Hepatic stellate cell (primary cell): ENCODE data around the gene USP46.

ENCODE experiments used
- DNase-seq: peaks from one replicate; pipeline ENCODE4 v3.0.0; 2011; ENCODE audit warnings: low spot score

Gene USP46

DNA sequence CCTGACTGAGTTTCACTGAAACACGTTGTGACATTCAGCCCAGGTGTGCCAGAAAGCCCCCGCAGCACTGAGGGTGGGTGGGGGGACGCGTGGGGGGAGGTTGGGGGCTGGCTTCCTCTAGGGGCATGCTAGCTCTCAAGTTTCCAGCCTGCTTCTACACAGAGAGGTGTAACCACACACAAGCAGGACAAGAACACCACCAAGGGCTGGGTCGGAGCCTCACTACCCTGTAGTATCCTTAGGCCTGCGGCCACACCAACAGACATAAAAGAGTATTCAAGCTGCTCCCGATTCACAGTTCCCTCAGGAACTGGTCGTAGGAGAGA is 1.8 kb downstream of the USP46 start:
- no peak for DNase-seq

GRCh38 chr4:52655506-52655905 is 3.6 kb downstream of the USP46 start:
- DNase-seq = no peak

DNA sequence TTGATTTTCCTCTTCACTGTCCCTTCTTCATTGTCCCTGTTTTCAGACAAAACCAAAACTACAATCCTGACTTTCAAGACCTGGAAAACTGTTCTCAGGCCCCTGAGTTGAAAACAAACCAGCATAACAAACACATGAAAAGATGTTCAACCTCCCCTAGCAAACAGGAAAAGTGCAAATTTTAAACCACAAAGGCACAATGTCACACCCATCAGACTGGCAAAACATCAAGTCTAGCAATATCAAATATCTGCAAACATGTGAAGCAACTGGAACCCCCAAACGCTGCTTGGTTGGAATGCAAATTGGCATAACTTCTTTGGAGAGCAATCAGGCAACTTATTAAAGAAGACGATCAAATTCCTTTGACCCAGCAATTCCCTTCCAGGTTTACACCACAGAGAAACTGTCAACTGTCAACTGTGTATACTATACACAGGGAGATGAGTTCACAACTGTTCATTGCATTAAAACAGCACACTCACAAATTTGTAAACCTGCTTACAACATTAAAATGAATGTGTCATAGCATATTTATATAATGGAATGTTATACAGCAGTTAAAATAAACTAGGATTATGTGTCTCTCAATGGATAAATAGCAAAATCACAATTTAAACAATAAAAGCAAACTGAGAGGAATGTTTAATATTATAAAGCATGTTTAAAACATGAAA is 7.0 kb downstream of the USP46 start:
- DNase-seq = no peak

DNA sequence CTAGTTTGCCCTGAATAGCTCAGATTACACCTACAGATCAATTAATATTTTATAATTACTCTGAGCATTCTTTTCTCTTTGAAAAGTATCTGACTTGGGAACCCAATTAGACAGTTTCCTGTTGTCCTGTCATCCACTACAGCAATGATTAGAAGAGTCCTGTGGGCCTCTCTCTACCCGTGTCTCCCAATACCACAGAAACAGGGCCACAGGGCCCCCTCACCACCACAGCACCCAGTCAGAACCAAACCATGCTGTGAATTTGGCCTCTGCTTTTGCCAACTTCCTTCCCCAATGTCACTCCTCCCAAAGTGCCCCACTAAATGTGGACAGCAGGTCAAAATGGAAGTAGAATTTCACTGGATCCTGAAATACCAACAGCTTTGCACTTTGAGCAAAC is 10.3 kb downstream of the USP46 start:
- no peak for DNase-seq

- no peak for DNase-seq
These were observed 12.4 kb downstream of the USP46 start for GRCh38 chr4:52646741-52647140.

GRCh38 chr4:52646096-52646495 is 13.0 kb downstream of the USP46 start:
- no peak for DNase-seq

- no peak for DNase-seq
These were observed 13.8 kb downstream of the USP46 start for GRCh38 chr4:52645300-52645699.

DNA sequence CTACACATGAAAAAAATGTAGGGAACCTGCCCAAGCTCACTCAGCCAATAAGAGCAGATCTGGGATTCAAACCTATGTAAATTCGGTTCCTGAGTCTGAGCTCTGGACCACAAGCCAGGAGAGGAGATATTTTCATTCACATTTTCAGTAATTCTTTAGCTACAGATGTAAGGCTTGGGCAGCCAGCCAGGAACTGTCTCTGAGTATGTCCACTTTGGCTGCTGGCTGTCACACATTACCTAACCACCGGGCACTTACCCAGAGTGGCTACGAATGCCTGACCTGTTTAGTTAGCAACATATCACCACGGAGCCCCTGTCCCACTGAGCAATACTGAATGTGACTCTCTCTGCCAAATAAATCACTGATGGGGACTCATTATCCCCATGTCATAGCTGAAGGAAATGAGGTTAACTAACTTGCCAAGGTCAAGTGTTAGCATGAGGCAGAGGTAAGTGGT is 15.3 kb downstream of the USP46 start:
- no peak for DNase-seq

DNA sequence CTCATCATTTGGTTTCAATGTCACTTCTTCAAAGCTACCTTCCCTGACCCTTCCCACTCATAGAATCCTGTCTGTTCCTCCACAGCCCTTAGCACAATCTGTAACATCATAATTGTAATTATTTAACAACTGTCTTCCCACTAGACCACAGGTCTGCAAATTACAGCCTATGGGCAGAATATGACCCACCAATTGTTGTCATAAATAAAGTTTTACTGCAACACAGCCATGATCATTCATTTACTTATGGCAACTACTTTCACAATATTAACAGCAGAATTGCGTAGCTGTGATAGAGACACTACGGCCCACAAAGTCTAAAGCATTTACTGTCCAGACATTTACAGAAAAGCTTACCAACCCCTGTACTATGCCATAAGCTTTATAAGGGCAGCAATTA is 15.9 kb downstream of the USP46 start:
- DNase-seq = no peak

- DNase-seq = no peak
These were observed 17.1 kb downstream of the USP46 start for GRCh38 chr4:52641854-52642563.

GRCh38 chr4:52640808-52641565 is 18.1 kb downstream of the USP46 start:
- DNase-seq = peak; percentile 14

GRCh38 chr4:52638717-52639116 is 20.4 kb downstream of the USP46 start:
- DNase-seq = no peak

GRCh38 chr4:52637116-52637515 is 22.0 kb downstream of the USP46 start:
- no peak for DNase-seq

DNA sequence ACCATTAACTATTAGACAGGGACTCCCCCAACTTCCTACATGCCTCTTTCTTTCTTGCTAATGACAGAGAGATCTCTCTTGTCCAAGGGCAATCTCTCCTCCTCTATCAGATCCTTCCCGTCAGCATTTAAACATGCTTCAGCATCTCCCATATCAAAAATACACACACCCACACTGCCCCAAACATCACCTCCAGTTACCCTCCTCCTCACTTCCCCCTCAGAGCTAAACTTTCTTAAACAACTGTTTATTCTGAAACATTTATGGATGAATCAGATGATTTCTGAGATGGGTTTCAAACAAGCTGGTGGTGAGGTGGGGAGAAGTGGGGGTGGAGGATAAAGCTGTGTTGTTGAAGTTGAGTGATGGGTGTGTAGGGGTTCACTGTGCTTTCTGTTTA is 23.5 kb downstream of the USP46 start:
- DNase-seq = no peak

DNA sequence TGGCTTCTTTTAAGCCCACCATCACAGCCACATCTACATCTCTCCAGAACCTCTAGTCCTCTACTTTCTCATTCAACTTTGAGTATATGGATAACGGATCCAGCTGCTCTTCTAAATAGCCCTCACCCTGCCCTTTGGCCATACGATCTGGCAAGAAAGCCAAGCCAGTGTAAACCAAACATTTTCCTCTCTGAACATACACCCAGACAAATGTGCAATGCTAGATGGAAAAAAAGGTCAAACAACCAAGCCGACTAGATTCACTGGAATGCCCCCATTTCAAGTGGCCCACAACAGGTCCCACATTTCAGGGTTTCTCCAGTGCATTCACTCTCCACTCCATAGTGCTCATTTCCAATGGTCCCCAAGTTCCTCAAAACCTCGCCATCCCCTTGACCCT is 24.0 kb downstream of the USP46 start:
- DNase-seq = no peak

GRCh38 chr4:52633846-52634245 is 25.3 kb downstream of the USP46 start:
- DNase-seq = no peak

DNA sequence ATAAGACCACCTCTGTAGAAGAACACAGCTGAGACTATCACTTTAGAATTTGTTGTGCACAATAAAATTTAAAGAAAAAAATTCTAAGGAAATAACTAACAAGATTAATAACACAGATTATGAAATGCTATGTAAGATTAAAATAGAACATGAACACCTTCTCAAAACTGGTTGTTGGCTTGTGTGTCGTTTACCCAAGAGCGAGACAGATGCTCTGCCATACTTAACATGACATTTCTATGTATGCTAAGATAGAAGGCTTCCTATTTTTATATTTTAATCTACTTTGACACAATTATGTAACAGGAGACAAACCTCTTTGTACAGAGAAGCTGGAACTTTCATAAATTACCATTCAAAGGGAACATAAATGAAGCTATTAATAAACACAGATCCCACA is 30.1 kb downstream of the USP46 start:
- DNase-seq = no peak

DNA sequence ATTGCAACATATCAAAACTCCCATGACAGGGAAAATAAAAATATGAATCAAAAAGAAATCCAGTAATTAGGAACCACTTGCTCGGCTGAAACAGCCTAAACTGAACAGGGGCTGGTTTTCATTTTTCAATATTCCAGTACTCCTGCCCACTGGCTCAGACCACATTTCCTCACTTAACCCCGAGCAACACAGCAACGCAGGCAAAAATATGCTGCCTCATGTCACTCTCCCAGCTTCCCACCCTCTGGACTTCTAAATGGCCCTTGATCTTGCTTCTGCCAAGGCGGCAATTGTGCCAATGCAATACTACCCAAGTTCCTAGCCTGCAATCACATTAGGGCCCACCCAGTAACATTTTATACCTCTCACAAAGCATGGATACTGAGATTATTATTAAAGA is 30.6 kb downstream of the USP46 start:
- no peak for DNase-seq

DNA sequence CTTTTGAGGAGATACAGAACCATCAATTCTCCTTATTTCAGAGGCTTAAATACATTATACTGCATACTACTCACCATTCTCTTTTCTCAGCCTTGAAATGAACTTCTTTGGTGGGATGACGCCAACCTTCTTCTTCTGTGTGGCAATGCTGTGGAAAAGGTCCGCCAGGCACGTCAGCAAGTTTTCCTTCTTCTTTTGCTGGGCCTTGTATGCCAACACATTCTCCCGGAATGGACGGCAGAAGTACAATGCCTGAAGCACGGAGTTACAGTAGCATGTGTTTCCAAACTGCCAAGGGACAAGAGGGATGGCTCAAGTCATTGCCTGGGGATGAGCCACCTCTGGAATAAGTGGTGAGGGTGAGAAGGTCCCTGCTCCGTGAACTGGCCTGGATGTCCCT is 31.2 kb downstream of the USP46 start:
- no peak for DNase-seq

- no peak for DNase-seq
These were observed 33.9 kb downstream of the USP46 start for GRCh38 chr4:52625216-52625615.

DNA sequence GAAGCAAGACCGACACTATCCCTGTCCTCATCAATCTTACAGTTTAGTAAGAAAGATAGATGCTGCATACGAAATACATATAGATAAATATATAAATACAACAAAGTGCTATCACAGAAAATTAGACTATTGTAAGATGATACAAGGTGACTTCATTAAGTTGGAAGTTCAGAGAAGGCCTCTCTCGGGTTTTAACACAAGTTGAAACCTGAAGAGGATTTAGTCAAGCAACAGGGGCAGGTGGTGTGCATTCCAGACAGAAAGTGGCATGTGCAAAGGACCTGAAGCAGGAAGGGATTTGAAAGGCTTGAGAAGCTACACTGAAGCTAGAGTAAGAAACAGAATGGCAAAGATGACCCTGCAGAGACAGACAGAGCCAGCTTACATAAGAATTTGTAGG is 36.5 kb downstream of the USP46 start:
- DNase-seq = no peak

DNA sequence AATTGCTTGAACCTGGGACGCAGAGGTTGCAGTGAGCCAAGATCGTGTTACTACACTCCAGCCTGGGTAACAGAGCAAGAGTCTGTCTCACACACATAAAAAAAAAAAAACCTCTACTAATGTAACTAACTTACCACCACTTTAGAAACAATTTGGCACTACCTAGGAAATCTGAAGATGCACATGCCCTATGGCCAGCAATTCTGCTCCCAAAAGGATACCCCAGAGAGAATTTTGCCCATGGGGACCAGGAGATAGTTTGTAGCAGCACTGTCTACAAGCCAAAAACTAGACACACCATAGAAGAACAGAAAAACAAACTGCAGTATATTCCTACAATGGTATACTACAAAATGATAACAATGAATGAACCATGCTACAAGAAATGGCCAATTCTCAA is 37.5 kb downstream of the USP46 start:
- no peak for DNase-seq

DNA sequence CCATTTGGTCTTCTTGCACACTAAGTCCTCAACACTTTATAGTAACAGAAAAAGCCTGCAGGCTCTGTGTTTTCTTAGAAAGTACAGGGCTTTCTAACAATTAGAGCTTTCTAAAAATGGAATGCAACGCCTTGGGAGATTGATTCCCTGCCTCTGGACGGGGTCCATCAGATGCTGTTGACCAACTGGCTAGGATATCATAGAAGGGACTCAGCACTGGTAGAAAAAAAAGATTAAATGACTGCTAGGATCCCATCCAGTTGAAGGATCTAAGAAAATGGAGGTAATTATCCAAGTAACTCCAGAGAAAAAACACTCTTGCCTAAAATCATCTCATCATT is 39.5 kb downstream of the USP46 start:
- DNase-seq = no peak
